ENCODE measurements around the gene MFSD6.

The MFSD6 gene

DNA sequence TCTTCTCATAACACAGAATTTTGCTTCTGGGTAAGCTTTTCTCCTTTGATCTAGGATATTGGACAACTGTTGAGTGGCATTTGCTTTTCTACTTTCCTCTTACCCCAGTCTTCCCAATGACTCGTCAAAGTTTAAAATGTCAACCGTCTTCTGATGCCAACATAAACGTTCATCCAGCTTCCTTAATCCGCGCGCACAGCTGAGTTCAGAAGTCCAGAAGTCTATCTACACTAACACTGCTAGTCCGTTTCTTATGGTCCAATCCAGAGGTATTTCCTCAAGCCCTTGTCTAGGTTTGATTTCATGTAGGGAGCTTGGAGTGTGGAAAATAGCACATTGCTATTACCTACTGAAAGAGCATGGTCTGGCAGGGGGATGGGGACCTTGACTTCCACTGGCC, 48.7 kb downstream of the MFSD6 start:
- no peak for TF ChIP-seq ZFX (IDR thresholded peaks at IDR 0.05)
- TF ChIP-seq, protein P1, sequence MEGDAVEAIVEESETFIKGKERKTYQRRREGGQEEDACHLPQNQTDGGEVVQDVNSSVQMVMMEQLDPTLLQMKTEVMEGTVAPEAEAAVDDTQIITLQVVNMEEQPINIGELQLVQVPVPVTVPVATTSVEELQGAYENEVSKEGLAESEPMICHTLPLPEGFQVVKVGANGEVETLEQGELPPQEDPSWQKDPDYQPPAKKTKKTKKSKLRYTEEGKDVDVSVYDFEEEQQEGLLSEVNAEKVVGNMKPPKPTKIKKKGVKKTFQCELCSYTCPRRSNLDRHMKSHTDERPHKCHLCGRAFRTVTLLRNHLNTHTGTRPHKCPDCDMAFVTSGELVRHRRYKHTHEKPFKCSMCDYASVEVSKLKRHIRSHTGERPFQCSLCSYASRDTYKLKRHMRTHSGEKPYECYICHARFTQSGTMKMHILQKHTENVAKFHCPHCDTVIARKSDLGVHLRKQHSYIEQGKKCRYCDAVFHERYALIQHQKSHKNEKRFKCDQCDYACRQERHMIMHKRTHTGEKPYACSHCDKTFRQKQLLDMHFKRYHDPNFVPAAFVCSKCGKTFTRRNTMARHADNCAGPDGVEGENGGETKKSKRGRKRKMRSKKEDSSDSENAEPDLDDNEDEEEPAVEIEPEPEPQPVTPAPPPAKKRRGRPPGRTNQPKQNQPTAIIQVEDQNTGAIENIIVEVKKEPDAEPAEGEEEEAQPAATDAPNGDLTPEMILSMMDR (conservative IDR thresholded peaks at IDR 0.05): no peak
- H3K27ac ChIP-seq: no peak overlapping the region

GRCh38 chr2:190457256-190457655, 49.1 kb downstream of the MFSD6 start:
- H3K27ac ChIP-seq: no peak overlapping the region
- TF ChIP-seq ZFX (IDR thresholded peaks at IDR 0.05): no peak
- TF ChIP-seq, protein P1 (conservative IDR thresholded peaks at IDR 0.05): no peak

DNA sequence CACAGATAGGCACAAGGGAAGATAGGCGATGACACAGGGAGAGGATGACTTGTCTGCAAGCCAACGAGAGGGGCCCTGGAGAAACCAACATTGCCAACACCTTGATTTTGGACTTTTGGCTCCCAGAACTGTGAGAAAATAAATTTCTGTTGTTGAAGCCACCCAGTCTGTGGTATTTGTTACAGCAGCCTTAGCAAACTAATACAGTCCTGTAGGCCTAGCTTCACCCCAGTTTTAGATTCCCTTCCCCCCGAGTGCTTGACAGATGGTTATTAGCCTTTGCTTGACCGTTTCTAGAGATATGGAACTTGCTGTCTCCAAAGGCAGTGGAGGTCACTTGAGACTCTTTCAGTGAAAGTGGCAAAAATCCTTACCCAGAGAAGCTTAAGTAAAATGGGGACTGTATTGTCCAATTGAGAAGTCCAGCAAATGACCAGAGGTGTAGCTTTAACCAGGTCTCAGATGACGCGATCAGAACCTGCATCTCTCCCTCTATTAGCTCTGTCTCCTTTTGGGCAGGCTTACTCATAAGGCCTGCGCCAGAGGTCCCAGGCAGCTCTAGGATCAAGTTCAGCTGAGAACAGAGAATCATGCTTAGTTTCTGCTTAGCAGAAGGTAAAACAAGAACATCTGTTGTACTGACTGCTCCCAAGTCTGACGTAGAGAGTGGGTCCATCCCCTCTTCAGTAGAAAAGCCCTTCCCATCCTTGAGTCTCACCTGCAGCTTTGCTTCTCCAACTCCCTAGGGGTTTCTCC, 50.4 kb downstream of the MFSD6 start:
- H3K27ac ChIP-seq: no peak overlapping the region
- no peak for TF ChIP-seq ZFX (IDR thresholded peaks at IDR 0.05)
- TF ChIP-seq, protein P1 (conservative IDR thresholded peaks at IDR 0.05): no peak

GRCh38 chr2:190459881-190460280, 51.7 kb downstream of the MFSD6 start:
- TF ChIP-seq, protein P1 (conservative IDR thresholded peaks at IDR 0.05): no peak
- TF ChIP-seq ZFX (IDR thresholded peaks at IDR 0.05): no peak
- H3K27ac ChIP-seq: no peak overlapping the region

DNA sequence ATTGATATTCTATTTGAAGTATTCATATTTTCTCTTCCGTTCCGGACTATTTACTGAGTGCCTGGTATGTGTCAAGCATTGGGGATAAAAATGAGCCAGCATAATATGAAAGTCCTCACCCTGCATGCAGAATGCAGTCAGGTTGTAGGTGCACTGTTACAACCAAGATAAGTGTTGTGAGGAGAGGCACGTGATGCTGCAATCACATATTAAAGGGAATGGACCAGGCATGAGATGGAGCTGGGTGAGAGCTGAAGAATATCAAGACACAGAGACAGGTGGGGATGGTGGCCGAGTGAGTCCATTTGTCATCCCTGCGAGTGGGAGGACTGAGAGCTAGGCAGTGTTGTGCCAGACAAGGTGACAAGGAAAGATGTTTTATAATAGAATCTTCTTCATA, 52.3 kb downstream of the MFSD6 start:
- TF ChIP-seq ZFX (IDR thresholded peaks at IDR 0.05): no peak
- TF ChIP-seq, protein P1 (conservative IDR thresholded peaks at IDR 0.05): no peak
- no peak overlapping the region for H3K27ac ChIP-seq

DNA sequence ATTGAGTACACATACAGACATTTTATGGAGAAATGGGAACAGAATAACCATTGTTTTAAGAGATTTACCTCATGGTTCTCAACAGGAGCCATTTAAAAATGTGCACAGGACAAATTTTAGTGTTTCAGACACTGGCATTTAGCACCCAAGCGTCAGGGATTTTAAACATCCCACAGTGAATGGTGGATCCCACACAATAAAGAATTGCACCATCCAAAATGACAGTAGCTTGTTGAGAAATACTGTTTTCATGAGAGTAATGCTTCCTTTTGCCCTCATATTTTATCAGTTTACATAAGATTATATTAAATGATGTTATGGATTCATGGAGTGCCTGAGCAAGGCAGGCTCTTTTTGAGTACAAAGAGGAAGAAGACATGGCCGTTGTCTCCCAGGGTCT, 54.0 kb downstream of the MFSD6 start:
- H3K27ac ChIP-seq: no peak overlapping the region
- TF ChIP-seq ZFX (IDR thresholded peaks at IDR 0.05): no peak
- TF ChIP-seq, protein P1 (conservative IDR thresholded peaks at IDR 0.05): no peak

- TF ChIP-seq, protein P1 (conservative IDR thresholded peaks at IDR 0.05): no peak
- no peak for TF ChIP-seq ZFX (IDR thresholded peaks at IDR 0.05)
- H3K27ac ChIP-seq: no peak overlapping the region
Measured at GRCh38 chr2:190462611-190463010, 54.5 kb downstream of the MFSD6 start.
